K562 (cell line): ENCODE results near the gene GASK1A. TPM values are rescaled to one million over a fixed set of nuclear protein-coding genes. Genes with fewer than 3 reads are reported as not detected.

ENCODE experiments used
- ASH1L ChIP-seq: fragments of 450-650 bp; IDR thresholded peaks from 2 replicates; pipeline ENCODE4 v1.6.1; 2018; ENCODE audit warnings: borderline replicate concordance, mild to moderate bottlenecking, low read depth; ENCODE audit not compliant: partially characterized antibody
- ESRRA ChIP-seq: fragments of 450-650 bp; IDR thresholded peaks from 2 replicates; pipeline ENCODE4 v1.6.1; 2014; ENCODE audit warnings: low read depth, mild to moderate bottlenecking, moderate library complexity, borderline replicate concordance
- FOXJ3 ChIP-seq: sonication (generic); formaldehyde crosslinking; IDR thresholded peaks from 2 replicates; pipeline ENCODE4 v1.4.0; 2020; ENCODE audit warnings: mild to moderate bottlenecking, missing genetic modification reagents
- KAT8 ChIP-seq: fragments of 450-650 bp; IDR thresholded peaks from 2 replicates; pipeline ENCODE4 v1.6.1; 2016; ENCODE audit warnings: low read depth, mild to moderate bottlenecking
- MYC ChIP-seq, 2 experiments: fragments of 250-450 bp in 1 of 2; sonication (Bioruptor Pico) in 1 of 2; IDR thresholded peaks; 2 replicates each; pipeline versions ENCODE4 v1.5.1 to v1.6.1; 2012 to 2021; ENCODE audit warnings: low read depth in 2 of 2, borderline replicate concordance in 1 of 2, improper control_type of control experiment in 1 of 2, low read length in 1 of 2, mild to moderate bottlenecking in 1 of 2, moderate library complexity in 1 of 2
- RFX1 ChIP-seq: fragments of 450-650 bp; IDR thresholded peaks from 2 replicates; pipeline ENCODE4 v1.6.1; 2016; ENCODE audit warnings: mild to moderate bottlenecking, moderate library complexity
- SMAD2 ChIP-seq: fragments of 150-350 bp; IDR thresholded peaks from 2 replicates; pipeline ENCODE4 v1.6.1; 2014; ENCODE audit warnings: low read depth, mild to moderate bottlenecking, low read length
- SNRNP70 ChIP-seq: fragments of 200-400 bp; formaldehyde crosslinking; optimal IDR thresholded peaks from 2 replicates; pipeline ENCODE3; 2017; ENCODE audit warnings: low read depth, low read length
- SOX6 ChIP-seq: fragments of 450-650 bp; IDR thresholded peaks from 2 replicates; pipeline ENCODE4 v1.6.1; 2014; ENCODE audit warnings: mild to moderate bottlenecking
- SP1 ChIP-seq: sonication (generic); formaldehyde crosslinking; IDR thresholded peaks from 2 replicates; pipeline ENCODE4 v1.8.1; 2022; ENCODE audit warnings: mild to moderate bottlenecking, missing genetic modification reagents
- ZEB2 ChIP-seq: fragments of 450-650 bp; IDR thresholded peaks from 2 replicates; pipeline ENCODE4 v1.6.1; 2016
- ZNF143 ChIP-seq: sonication (generic); formaldehyde crosslinking; IDR thresholded peaks from 2 replicates; pipeline ENCODE4 v1.9.0; 2022; ENCODE audit warnings: mild to moderate bottlenecking, missing genetic modification reagents
- polyA plus RNA-seq, 8 experiments: library from polyadenylated mRNA; depleted of rRNA in 4 of 8; stranded (reverse) in 5 of 8; unstranded in 3 of 8; fragments of >200 nt; fragmentation: Nextera tagmentation in 2 of 8; fragmentation: Illumina TruSeq in 1 of 8; extraction: Ambion mirVana in 2 of 8; extraction: Trizol in 1 of 8; gene quantifications; 2 replicates each; pipeline versions ENCODE4 v1.2.1 to v1.2.3, GENCODE V29; 2011 to 2014; ENCODE audit warnings: inconsistent platforms in 1 of 8, missing spikeins in 1 of 8
- total RNA-seq, 7 experiments: library from RNA; depleted of rRNA in 6 of 7; stranded (reverse); fragments of >200 nt in 6 of 7; fragmentation: Illumina TruSeq in 2 of 7; extraction: Trizol in 2 of 7; gene quantifications; 2 replicates each; pipeline versions ENCODE4 v1.2.1 to v1.2.3, GENCODE V29; 2011 to 2021; ENCODE audit warnings: low replicate concordance in 1 of 7
- TF ChIP-seq, protein P1 (sequence below): sonication (generic); formaldehyde crosslinking; IDR thresholded peaks from 2 replicates; pipeline ENCODE4 v1.8.1; 2023; ENCODE audit warnings: mild to moderate bottlenecking, missing genetic modification reagents, moderate library complexity
- TF ChIP-seq, protein P2 (sequence below): fragments of 450-650 bp; IDR thresholded peaks from 2 replicates; pipeline ENCODE4 v1.6.1; 2016; ENCODE audit warnings: mild to moderate bottlenecking, moderate library complexity

Gene GASK1A
- total and polyA plus RNA-seq, 9 of the 15 experiments (the other 6 are each of a cell fraction or from before 2014, with no cell fraction given) = 0.04 to 0.11 (median 0.05) TPM; not detected in 5

DNA sequence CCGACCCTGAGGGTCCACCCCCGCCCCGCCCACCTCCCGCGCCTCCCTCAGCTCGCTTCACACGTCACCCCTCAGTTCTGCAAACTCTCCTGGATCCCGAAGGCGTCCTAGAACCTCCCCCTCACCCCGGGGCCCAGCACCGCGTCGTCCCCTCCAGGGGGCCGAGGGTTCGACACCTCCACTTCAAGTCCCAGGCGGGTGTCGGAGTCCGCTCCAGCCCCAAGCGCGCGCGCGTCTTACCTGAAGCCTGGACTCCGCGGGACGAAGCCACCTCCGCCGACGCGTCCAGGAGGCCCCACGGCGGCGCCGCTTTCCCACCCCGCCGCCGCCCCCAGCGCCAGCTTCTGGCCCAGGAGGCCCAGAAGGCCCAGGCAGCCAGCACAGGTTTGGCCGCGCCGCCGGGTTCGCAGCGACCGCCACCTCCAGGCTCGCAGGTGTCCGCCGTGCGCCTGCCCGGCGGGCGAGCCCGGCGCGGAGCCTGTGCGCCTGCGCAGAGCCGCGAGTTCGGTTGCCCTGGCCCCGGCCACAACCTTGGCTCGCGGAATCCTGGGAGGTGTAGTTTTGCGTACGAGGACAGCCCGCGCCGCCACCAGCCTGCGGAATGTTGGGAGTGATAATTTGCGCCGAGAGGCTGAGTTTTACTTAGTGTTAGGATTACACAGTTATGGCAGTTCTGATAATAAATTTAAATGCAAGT, 126.6 kb downstream of the GASK1A start, which contains the start of gene POMGNT2 (continued):
- TF ChIP-seq SOX6 (0 out of 2 replicates have a peak, but pooled peaks have one; percentile 7), ZNF143 (CRISPR knock-in tag) (peak; percentile 88), ASH1L (no peak), SP1 (no peak), SMAD2 (no peak), ZEB2 (0 out of 2 replicates have a peak, but pooled peaks have one; percentile 18), FOXJ3 (CRISPR knock-in tag) (no peak), RFX1 (peak; percentile 62), ESRRA (peak; percentile 60; the same call in 1 of the 2 replicates), SNRNP70 (no peak), KAT8 (no peak), MYC (IDR thresholded peaks at IDR 0.05; ENCODE audit: low read depth, low read length) (peak; percentile 38; the same call in 1 of the 2 replicates), MYC (CRISPR knock-in tag; IDR thresholded peaks at IDR 0.05; ENCODE audit: borderline replicate concordance, low read depth) (no peak)
- TF ChIP-seq, protein P1, sequence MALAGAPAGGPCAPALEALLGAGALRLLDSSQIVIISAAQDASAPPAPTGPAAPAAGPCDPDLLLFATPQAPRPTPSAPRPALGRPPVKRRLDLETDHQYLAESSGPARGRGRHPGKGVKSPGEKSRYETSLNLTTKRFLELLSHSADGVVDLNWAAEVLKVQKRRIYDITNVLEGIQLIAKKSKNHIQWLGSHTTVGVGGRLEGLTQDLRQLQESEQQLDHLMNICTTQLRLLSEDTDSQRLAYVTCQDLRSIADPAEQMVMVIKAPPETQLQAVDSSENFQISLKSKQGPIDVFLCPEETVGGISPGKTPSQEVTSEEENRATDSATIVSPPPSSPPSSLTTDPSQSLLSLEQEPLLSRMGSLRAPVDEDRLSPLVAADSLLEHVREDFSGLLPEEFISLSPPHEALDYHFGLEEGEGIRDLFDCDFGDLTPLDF (CRISPR knock-in tag) = peak; percentile 67; the same call in 1 of the 2 replicates
- TF ChIP-seq, protein P2, sequence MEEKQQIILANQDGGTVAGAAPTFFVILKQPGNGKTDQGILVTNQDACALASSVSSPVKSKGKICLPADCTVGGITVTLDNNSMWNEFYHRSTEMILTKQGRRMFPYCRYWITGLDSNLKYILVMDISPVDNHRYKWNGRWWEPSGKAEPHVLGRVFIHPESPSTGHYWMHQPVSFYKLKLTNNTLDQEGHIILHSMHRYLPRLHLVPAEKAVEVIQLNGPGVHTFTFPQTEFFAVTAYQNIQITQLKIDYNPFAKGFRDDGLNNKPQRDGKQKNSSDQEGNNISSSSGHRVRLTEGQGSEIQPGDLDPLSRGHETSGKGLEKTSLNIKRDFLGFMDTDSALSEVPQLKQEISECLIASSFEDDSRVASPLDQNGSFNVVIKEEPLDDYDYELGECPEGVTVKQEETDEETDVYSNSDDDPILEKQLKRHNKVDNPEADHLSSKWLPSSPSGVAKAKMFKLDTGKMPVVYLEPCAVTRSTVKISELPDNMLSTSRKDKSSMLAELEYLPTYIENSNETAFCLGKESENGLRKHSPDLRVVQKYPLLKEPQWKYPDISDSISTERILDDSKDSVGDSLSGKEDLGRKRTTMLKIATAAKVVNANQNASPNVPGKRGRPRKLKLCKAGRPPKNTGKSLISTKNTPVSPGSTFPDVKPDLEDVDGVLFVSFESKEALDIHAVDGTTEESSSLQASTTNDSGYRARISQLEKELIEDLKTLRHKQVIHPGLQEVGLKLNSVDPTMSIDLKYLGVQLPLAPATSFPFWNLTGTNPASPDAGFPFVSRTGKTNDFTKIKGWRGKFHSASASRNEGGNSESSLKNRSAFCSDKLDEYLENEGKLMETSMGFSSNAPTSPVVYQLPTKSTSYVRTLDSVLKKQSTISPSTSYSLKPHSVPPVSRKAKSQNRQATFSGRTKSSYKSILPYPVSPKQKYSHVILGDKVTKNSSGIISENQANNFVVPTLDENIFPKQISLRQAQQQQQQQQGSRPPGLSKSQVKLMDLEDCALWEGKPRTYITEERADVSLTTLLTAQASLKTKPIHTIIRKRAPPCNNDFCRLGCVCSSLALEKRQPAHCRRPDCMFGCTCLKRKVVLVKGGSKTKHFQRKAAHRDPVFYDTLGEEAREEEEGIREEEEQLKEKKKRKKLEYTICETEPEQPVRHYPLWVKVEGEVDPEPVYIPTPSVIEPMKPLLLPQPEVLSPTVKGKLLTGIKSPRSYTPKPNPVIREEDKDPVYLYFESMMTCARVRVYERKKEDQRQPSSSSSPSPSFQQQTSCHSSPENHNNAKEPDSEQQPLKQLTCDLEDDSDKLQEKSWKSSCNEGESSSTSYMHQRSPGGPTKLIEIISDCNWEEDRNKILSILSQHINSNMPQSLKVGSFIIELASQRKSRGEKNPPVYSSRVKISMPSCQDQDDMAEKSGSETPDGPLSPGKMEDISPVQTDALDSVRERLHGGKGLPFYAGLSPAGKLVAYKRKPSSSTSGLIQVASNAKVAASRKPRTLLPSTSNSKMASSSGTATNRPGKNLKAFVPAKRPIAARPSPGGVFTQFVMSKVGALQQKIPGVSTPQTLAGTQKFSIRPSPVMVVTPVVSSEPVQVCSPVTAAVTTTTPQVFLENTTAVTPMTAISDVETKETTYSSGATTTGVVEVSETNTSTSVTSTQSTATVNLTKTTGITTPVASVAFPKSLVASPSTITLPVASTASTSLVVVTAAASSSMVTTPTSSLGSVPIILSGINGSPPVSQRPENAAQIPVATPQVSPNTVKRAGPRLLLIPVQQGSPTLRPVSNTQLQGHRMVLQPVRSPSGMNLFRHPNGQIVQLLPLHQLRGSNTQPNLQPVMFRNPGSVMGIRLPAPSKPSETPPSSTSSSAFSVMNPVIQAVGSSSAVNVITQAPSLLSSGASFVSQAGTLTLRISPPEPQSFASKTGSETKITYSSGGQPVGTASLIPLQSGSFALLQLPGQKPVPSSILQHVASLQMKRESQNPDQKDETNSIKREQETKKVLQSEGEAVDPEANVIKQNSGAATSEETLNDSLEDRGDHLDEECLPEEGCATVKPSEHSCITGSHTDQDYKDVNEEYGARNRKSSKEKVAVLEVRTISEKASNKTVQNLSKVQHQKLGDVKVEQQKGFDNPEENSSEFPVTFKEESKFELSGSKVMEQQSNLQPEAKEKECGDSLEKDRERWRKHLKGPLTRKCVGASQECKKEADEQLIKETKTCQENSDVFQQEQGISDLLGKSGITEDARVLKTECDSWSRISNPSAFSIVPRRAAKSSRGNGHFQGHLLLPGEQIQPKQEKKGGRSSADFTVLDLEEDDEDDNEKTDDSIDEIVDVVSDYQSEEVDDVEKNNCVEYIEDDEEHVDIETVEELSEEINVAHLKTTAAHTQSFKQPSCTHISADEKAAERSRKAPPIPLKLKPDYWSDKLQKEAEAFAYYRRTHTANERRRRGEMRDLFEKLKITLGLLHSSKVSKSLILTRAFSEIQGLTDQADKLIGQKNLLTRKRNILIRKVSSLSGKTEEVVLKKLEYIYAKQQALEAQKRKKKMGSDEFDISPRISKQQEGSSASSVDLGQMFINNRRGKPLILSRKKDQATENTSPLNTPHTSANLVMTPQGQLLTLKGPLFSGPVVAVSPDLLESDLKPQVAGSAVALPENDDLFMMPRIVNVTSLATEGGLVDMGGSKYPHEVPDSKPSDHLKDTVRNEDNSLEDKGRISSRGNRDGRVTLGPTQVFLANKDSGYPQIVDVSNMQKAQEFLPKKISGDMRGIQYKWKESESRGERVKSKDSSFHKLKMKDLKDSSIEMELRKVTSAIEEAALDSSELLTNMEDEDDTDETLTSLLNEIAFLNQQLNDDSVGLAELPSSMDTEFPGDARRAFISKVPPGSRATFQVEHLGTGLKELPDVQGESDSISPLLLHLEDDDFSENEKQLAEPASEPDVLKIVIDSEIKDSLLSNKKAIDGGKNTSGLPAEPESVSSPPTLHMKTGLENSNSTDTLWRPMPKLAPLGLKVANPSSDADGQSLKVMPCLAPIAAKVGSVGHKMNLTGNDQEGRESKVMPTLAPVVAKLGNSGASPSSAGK = peak; percentile 72
